ENCODE measurements around the gene RHOJ.

The RHOJ gene

GRCh38 chr14:63292805-63293204 lies 88.6 kb downstream of the RHOJ start:
- DNase-seq (ENCODE audit: low read depth) = no peak
- no peak for TF ChIP-seq CTCF (conservative IDR thresholded peaks at IDR 0.05; ENCODE audit: low read depth, low read length)
- H3K4me3 ChIP-seq (ENCODE audit: low read length) = no peak overlapping the region

GRCh38 chr14:63295231-63295685 lies 91.0 kb downstream of the RHOJ start:
- TF ChIP-seq CTCF (conservative IDR thresholded peaks at IDR 0.05; ENCODE audit: low read depth, low read length) = no peak
- no peak overlapping the region for H3K4me3 ChIP-seq (ENCODE audit: low read length)
- DNase-seq (ENCODE audit: low read depth) = no peak

- TF ChIP-seq CTCF (conservative IDR thresholded peaks at IDR 0.05; ENCODE audit: low read depth, low read length) = no peak
- no peak overlapping the region for H3K4me3 ChIP-seq (ENCODE audit: low read length)
- DNase-seq (ENCODE audit: low read depth) = no peak
Observed at GRCh38 chr14:63296060-63296563, 91.9 kb downstream of the RHOJ start.

- no peak for DNase-seq (ENCODE audit: low read depth)
- H3K4me3 ChIP-seq (ENCODE audit: low read length) = no peak overlapping the region
- TF ChIP-seq CTCF (conservative IDR thresholded peaks at IDR 0.05; ENCODE audit: low read depth, low read length) = no peak
Observed at GRCh38 chr14:63297372-63298063, 93.3 kb downstream of the RHOJ start.

GRCh38 chr14:63299351-63300110 lies 95.3 kb downstream of the RHOJ start:
- H3K4me3 ChIP-seq (ENCODE audit: low read length) = no peak overlapping the region
- no peak for TF ChIP-seq CTCF (conservative IDR thresholded peaks at IDR 0.05; ENCODE audit: low read depth, low read length)
- no peak for DNase-seq (ENCODE audit: low read depth)

GRCh38 chr14:63300854-63301253 lies 96.6 kb downstream of the RHOJ start:
- H3K4me3 ChIP-seq (ENCODE audit: low read length) = no peak overlapping the region
- TF ChIP-seq CTCF (conservative IDR thresholded peaks at IDR 0.05; ENCODE audit: low read depth, low read length) = no peak
- no peak for DNase-seq (ENCODE audit: low read depth)

All from retinal pigment epithelial cell (primary cell).